K562 (cell line): ENCODE data around the gene RERE. TPM values are rescaled to one million over a fixed set of nuclear protein-coding genes. Genes with fewer than 3 reads are reported as not detected.

Experiments used
- CBFB ChIP-seq: sonication (generic); formaldehyde crosslinking; IDR thresholded peaks from 2 replicates; pipeline ENCODE4 v1.4.0; 2020; ENCODE audit warnings: mild to moderate bottlenecking, missing genetic modification reagents
- CSDE1 ChIP-seq, 2 experiments: fragments of 450-650 bp; IDR thresholded peaks; 2 replicates each; pipeline ENCODE4 v1.6.1; 2016; ENCODE audit warnings: mild to moderate bottlenecking in 1 of 2
- DPF2 ChIP-seq: fragments of 450-650 bp; IDR thresholded peaks from 2 replicates; pipeline ENCODE4 v1.6.1; 2016
- GABPA ChIP-seq: fragments of 200-800 bp; sonication (Bioruptor generic); conservative IDR thresholded peaks from 2 replicates; pipeline ENCODE4 v1.6.1; 2016; ENCODE audit warnings: low read depth, missing genetic modification characterization, missing compliant biosample characterization
- GATAD2A ChIP-seq: fragments of 450-650 bp; IDR thresholded peaks from 2 replicates; pipeline ENCODE4 v1.6.1; 2017
- HDAC3 ChIP-seq: fragments of 450-650 bp; IDR thresholded peaks from 2 replicates; pipeline ENCODE4 v1.6.1; 2018; ENCODE audit warnings: borderline replicate concordance, mild to moderate bottlenecking, moderate library complexity; ENCODE audit not compliant: partially characterized antibody
- HES1 ChIP-seq: fragments of 450-650 bp; IDR thresholded peaks from 2 replicates; pipeline ENCODE4 v1.6.1; 2016; ENCODE audit warnings: low read depth, mild to moderate bottlenecking, moderate library complexity
- HINFP ChIP-seq: fragments of 450-650 bp; conservative IDR thresholded peaks from 2 replicates; pipeline ENCODE4 v1.6.1; 2016; ENCODE audit warnings: missing genetic modification characterization, low read depth, mild to moderate bottlenecking, control low read depth, missing compliant biosample characterization
- KDM1A ChIP-seq, 2 experiments: fragments of 450-650 bp; IDR thresholded peaks; 2 replicates each; pipeline ENCODE4 v1.6.1; 2016; ENCODE audit warnings: mild to moderate bottlenecking in 2 of 2
- LCOR ChIP-seq: sonication (generic); formaldehyde crosslinking; IDR thresholded peaks from 2 replicates; pipeline ENCODE4 v1.8.0; 2022; ENCODE audit warnings: mild to moderate bottlenecking, missing genetic modification reagents
- MAFF ChIP-seq: IDR thresholded peaks from 2 replicates; pipeline ENCODE4 v1.6.1; 2012; ENCODE audit warnings: low read length, improper control_type of control experiment
- MYNN ChIP-seq, 2 experiments: sonication (generic); formaldehyde crosslinking in 1 of 2; IDR thresholded peaks; 2 replicates each; pipeline versions ENCODE4 v1.5.0 to v1.6.1; 2016 to 2020; ENCODE audit warnings: antibody characterized with exemption in 1 of 2, missing genetic modification reagents in 1 of 2
- NCOA1 ChIP-seq: fragments of 450-650 bp; IDR thresholded peaks from 2 replicates; pipeline ENCODE4 v1.6.1; 2016; ENCODE audit warnings: low read depth
- NEUROD1 ChIP-seq: fragments of 150-350 bp; IDR thresholded peaks from 2 replicates; pipeline ENCODE4 v1.6.1; 2014; ENCODE audit warnings: borderline replicate concordance, low read length, low read depth; ENCODE audit not compliant: partially characterized antibody
- NFIX ChIP-seq: fragments of 250-450 bp; sonication (Bioruptor Pico); IDR thresholded peaks from 2 replicates; pipeline ENCODE4 v1.4.0; 2020; ENCODE audit warnings: low read depth, mild to moderate bottlenecking, moderate library complexity
- SMAD3 ChIP-seq: fragments of 450-650 bp; formaldehyde crosslinking; conservative IDR thresholded peaks from 2 replicates; pipeline ENCODE4 v1.4.0; 2020; ENCODE audit warnings: mild to moderate bottlenecking
- STAT5A ChIP-seq: IDR thresholded peaks from 2 replicates; pipeline ENCODE4 v1.6.1; 2012; ENCODE audit warnings: low read length, inconsistent platforms, borderline replicate concordance
- VEZF1 ChIP-seq: fragments of 200-800 bp; sonication (Bioruptor generic); IDR thresholded peaks from 2 replicates; pipeline ENCODE4 v1.6.1; 2017; ENCODE audit warnings: missing genetic modification characterization, missing compliant biosample characterization
- ZFP36 ChIP-seq: fragments of 150-350 bp; IDR thresholded peaks from 2 replicates; pipeline ENCODE4 v1.6.1; 2018; ENCODE audit warnings: low read length, low read depth; ENCODE audit not compliant: partially characterized antibody
- ZNF830 ChIP-seq: fragments of 250-450 bp; sonication (Bioruptor Pico); IDR thresholded peaks from 2 replicates; pipeline ENCODE4 v1.5.0; 2021; ENCODE audit warnings: mild to moderate bottlenecking
- polyA plus RNA-seq, 8 experiments: library from polyadenylated mRNA; depleted of rRNA in 4 of 8; stranded (reverse) in 5 of 8; unstranded in 3 of 8; fragments of >200 nt; fragmentation: Nextera tagmentation in 2 of 8; fragmentation: Illumina TruSeq in 1 of 8; extraction: Ambion mirVana in 2 of 8; extraction: Trizol in 1 of 8; gene quantifications; 2 replicates each; pipeline versions ENCODE4 v1.2.1 to v1.2.3, GENCODE V29; 2011 to 2014; ENCODE audit warnings: inconsistent platforms in 1 of 8, missing spikeins in 1 of 8
- total RNA-seq, 7 experiments: library from RNA; depleted of rRNA in 6 of 7; stranded (reverse); fragments of >200 nt in 6 of 7; fragmentation: Illumina TruSeq in 2 of 7; extraction: Trizol in 2 of 7; gene quantifications; 2 replicates each; pipeline versions ENCODE4 v1.2.1 to v1.2.3, GENCODE V29; 2011 to 2021; ENCODE audit warnings: low replicate concordance in 1 of 7
- TF ChIP-seq, protein P1 (sequence below), 2 experiments: fragments of 450-650 bp; conservative IDR thresholded peaks; 2 replicates each; pipeline ENCODE4 v1.6.1; 2017; ENCODE audit warnings: mild to moderate bottlenecking in 2 of 2, moderate library complexity in 2 of 2
- TF ChIP-seq, protein P2 (sequence below): sonication (generic); formaldehyde crosslinking; IDR thresholded peaks from 2 replicates; pipeline ENCODE4 v1.8.0; 2022; ENCODE audit warnings: missing genetic modification reagents, mild to moderate bottlenecking, moderate library complexity, borderline replicate concordance

The RERE gene
- total and polyA plus RNA-seq, 9 of the 15 experiments (the other 6 are each of a cell fraction or from before 2014, with no cell fraction given), result 3.0 to 51.5 (median 13.4) TPM

DNA sequence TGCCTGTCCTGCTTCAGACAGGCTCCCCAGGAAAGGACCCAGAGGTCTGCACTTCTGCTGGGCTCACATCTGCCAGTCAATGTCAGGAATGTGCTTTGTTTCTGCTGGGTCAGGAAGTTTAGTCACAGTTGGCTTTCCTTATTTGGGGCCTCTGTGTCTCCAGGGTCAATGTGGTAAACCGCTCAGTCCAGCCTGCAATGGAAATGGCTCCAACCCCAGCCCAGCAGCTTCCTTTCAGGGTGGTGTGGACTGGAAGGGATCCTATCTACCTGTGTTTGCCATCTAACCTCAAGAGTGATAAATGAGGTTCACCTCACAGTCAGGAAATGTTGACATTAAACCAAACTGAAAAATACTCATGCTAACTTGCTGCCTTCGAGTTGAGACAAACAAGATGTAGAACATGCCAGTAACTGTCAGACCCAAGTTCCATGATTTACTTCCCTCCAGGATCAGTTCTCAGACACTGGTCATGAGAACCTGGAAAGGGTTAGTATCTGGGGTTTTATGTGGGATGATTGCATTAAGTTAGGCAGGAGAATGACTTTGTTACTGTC is 40.8 kb upstream of the RERE start (continued):
- TF ChIP-seq CBFB (CRISPR knock-in tag), result peak; percentile 93
- TF ChIP-seq ZFP36, result peak; percentile 12
- TF ChIP-seq, protein P1, sequence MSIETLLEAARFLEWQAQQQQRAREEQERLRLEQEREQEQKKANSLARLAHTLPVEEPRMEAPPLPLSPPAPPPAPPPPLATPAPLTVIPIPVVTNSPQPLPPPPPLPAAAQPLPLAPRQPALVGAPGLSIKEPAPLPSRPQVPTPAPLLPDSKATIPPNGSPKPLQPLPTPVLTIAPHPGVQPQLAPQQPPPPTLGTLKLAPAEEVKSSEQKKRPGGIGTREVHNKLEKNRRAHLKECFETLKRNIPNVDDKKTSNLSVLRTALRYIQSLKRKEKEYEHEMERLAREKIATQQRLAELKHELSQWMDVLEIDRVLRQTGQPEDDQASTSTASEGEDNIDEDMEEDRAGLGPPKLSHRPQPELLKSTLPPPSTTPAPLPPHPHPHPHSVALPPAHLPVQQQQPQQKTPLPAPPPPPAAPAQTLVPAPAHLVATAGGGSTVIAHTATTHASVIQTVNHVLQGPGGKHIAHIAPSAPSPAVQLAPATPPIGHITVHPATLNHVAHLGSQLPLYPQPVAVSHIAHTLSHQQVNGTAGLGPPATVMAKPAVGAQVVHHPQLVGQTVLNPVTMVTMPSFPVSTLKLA (conservative IDR thresholded peaks at IDR 0.05), result peak in 1 of 2 experiments; percentile 28; a peak in 1 of 4 replicates
- 0 out of 2 replicates have a peak, but pooled peaks have one; percentile 29 for TF ChIP-seq SMAD3
- 0 out of 2 replicates have a peak, but pooled peaks have one; percentile 20 for TF ChIP-seq GABPA
- TF ChIP-seq MYNN (IDR thresholded peaks at IDR 0.05), result peak; percentile 59; the same call in 1 of the 2 replicates
- TF ChIP-seq MYNN (CRISPR knock-in tag; IDR thresholded peaks at IDR 0.05), result no peak
- TF ChIP-seq DPF2, result peak; percentile 83
- TF ChIP-seq ZNF830 (CRISPR knock-in tag), result no peak
- no peak for TF ChIP-seq CSDE1 (IDR thresholded peaks at IDR 0.05)
- TF ChIP-seq STAT5A, result peak; percentile 67
- TF ChIP-seq HES1, result peak; percentile 74
- no peak for TF ChIP-seq HINFP (tag)
- peak; percentile 35 for TF ChIP-seq HDAC3
- TF ChIP-seq KDM1A (IDR thresholded peaks at IDR 0.05), result peak; percentile 85 to 87
- TF ChIP-seq, protein P2, sequence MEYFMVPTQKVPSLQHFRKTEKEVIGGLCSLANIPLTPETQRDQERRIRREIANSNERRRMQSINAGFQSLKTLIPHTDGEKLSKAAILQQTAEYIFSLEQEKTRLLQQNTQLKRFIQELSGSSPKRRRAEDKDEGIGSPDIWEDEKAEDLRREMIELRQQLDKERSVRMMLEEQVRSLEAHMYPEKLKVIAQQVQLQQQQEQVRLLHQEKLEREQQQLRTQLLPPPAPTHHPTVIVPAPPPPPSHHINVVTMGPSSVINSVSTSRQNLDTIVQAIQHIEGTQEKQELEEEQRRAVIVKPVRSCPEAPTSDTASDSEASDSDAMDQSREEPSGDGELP (CRISPR knock-in tag), result peak; percentile 76
- TF ChIP-seq LCOR, result peak; percentile 54; the same call in 1 of the 2 replicates
- no peak for TF ChIP-seq NFIX (CRISPR knock-in tag)
- no peak for TF ChIP-seq NCOA1
- peak; percentile 60 for TF ChIP-seq MAFF
- no peak for TF ChIP-seq GATAD2A
- peak; percentile 24; the same call in 1 of the 2 replicates for TF ChIP-seq VEZF1 (CRISPR knock-in tag)
- TF ChIP-seq NEUROD1, result no peak
